GM10266 (cell line): ENCODE results near the gene MPDZ.

Source experiments
- DNase-seq: peaks from one replicate; pipeline ENCODE4 v3.0.0; 2012; ENCODE audit errors: extremely low spot score
- CTCF ChIP-seq: IDR thresholded peaks from 2 replicates; pipeline ENCODE4 v1.5.1; 2012; ENCODE audit warnings: mild to moderate bottlenecking, low read depth; ENCODE audit not compliant: control insufficient read depth, insufficient read depth; ENCODE audit errors: missing control alignments

The MPDZ gene

DNA sequence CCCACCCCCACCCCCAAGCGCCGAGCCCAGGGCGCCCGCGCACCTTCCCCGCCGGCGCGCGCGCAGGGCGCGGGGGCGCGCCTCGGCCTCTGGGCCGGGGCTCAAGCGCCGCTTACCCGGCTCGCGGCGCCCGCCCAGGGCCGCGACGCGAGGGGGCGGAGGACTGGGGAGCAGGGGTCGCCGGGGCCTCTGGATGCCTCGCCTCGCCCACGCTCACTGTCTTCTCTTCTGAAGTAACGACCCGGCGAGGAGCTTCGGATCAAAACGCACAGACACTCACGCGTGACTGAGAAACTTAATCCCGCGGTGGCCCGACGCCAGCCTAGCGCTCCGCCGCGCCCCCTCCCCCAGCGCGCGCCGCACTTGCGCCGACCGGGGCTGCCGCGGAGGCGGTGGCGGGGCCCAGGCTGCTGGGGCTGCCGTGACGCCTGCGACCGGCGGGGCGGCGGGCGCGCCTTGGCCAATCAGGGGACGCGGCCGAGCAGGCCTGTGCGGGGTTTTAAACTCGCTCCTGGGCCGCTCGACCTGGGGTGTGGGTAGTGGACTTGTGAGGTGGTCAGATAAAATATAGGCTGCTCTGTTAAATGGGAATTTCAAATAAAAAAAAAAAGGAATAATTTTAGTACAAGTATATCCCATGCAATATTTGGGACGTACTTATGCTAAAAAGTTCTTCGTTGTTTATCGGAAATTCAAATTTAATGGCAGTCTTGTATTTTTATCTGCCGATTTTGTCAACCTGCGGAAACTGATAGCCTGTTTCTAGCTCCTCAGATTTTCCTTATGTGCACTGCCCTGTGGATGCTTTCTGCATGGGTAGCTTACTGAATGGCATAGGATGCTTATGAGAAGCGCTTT, at the start of gene MPDZ:
TSS of gene MPDZ (minus strand) at position 409 of the 858 bp plus-strand sequence. CDS start 29,377 bp downstream, outside the sequence.
- TF ChIP-seq CTCF = no peak
- no peak for DNase-seq

DNA sequence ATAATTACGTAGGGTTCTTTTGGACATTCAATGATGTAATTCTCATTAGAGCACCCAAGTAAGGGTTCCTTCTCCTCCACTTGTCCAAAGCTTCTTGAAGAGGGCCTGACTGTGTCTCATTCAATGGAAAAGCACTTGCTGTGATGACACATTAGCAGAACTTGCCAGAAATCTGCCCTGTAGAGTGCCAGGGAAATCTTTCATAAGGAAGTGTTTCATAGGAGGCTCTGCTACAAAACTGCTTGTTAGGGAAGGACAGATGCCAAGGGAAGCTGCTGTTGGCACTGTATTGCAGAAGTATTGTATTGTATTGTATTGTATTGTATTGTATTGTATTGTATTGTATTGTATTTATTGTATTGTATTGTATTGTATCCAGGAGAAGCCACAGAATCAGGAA, 45.5 kb upstream of the MPDZ start:
- no peak for DNase-seq
- no peak for TF ChIP-seq CTCF

DNA sequence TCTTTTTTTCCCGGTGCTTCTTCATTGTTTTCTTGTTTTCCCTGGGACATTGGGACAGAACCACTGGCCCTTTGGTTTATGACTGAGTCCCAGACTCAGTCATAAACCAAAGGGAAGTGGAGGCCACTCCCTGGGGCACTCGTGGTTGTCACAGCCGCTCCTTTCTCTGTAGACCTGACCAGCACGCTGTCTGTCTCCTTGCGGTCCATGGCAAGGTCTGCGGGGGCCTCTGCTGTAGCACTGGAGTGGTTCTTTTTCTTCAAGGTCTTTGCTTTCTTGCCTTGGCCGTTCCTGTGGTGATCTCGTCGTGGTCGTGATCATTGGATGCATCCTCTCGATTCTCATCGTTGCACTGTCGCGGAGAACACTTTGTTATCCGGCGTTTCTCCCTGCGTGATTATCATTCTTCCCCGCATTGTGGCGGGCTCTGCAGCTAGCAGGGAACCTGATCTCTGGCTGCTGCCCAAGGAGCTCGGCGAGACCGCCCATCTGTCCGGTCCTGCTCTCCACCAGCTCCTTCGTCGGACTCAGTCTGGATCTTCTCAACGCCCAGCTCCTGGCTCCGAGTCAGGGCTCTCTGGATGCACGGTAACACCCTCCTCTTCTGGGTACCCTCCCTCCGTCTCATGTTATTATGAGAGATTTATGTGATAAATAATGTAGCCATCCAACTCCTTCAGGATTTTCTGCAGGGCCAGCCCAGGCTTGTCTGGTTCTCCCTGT, 43.5 kb upstream of the MPDZ start:
- no peak for DNase-seq
- no peak for TF ChIP-seq CTCF

GRCh38 chr9:13318027-13318426, 38.5 kb upstream of the MPDZ start:
- no peak for DNase-seq
- TF ChIP-seq CTCF = no peak

- no peak for TF ChIP-seq CTCF
- DNase-seq = no peak
Measured at GRCh38 chr9:13296972-13297371, 17.5 kb upstream of the MPDZ start.

DNA sequence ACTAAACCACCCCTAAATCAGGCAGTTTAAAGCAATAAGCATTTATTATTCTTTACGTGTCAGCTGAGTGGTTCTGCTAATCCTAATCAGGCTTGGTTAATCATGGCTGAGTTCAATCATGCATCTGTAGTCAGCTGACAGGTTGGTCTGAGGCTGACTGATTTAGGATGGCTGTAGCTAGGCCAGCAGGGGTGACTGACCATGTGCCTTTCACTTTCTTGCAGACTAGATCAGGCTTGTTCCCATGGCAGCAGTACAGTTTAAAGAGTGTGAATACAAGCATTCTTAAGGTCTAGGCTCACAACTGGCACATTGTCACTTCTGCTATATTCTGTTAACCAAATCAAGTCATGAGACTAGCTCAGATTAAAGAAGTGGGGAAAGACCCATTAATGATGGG, 16.1 kb upstream of the MPDZ start:
- no peak for TF ChIP-seq CTCF
- no peak for DNase-seq

DNA sequence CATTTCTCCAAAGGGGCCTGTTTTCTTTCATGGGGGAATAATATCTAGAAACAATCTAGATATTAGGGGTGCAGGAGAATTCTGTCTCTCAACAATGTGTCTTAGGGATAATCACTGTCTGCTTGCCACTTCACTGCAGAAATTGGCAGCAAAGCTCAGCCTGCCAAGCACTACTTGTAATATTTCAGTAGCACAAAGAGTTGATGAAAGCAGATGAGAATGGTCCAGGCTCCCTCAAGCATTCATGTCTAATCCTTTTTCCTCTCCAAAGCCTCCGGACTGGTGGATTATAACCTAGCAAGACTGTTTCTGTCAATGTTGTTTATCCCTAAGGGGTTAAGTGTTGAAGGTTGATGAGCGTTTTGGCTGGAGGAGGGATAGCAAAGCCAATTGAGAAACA, 13.3 kb upstream of the MPDZ start:
- no peak for DNase-seq
- no peak for TF ChIP-seq CTCF
